Fibroblast of villous mesenchyme (primary cell): ENCODE data around the gene TPST1. TPM values are rescaled to one million over a fixed set of nuclear protein-coding genes. Genes with fewer than 3 reads are reported as not detected.

ENCODE experiments used
- DNase-seq: peaks from one replicate; pipeline ENCODE4 v3.0.0-alpha.2; 2010; ENCODE audit warnings: low read depth
- H3K4me3 ChIP-seq: 2 replicates; pipeline ENCODE4 v1.5.1; 2011; ENCODE audit warnings: low read depth, mild to moderate bottlenecking, low read length
- total RNA-seq: library from RNA; depleted of rRNA; stranded (reverse); fragments of >200 nt; gene quantifications from 2 replicates; pipeline ENCODE4 v1.2.3, GENCODE V29; 2012
- TF ChIP-seq, protein P1 (sequence below): IDR thresholded peaks from 2 replicates; pipeline ENCODE4 v1.5.1; 2012; ENCODE audit warnings: low read depth, mild to moderate bottlenecking, low read length; ENCODE audit not compliant: insufficient read depth

Gene TPST1
- total RNA-seq, 1 donor = 131 TPM

DNA sequence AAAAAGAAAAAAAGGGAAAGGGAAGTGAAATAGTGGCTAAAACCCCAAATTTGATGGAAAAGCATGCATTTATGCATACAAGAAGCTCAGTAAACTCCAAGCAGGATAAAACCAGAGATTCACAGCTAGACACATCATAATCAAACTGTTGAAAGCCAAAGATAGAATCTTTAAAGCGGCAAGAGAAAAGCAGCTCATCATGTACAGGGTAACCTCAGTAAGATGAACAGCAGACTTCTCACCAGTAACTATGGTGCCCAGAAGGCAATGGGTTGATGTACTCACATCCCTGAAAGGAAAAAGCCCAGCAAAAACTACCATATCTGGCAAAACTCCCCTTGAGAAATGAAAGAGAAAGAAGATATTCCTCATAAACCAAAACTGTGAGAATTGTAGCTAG lies 60.4 kb downstream of the TPST1 start:
- TF ChIP-seq, protein P1, sequence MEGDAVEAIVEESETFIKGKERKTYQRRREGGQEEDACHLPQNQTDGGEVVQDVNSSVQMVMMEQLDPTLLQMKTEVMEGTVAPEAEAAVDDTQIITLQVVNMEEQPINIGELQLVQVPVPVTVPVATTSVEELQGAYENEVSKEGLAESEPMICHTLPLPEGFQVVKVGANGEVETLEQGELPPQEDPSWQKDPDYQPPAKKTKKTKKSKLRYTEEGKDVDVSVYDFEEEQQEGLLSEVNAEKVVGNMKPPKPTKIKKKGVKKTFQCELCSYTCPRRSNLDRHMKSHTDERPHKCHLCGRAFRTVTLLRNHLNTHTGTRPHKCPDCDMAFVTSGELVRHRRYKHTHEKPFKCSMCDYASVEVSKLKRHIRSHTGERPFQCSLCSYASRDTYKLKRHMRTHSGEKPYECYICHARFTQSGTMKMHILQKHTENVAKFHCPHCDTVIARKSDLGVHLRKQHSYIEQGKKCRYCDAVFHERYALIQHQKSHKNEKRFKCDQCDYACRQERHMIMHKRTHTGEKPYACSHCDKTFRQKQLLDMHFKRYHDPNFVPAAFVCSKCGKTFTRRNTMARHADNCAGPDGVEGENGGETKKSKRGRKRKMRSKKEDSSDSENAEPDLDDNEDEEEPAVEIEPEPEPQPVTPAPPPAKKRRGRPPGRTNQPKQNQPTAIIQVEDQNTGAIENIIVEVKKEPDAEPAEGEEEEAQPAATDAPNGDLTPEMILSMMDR = no peak
- DNase-seq = peak; percentile 42
- no peak overlapping the region for H3K4me3 ChIP-seq

DNA sequence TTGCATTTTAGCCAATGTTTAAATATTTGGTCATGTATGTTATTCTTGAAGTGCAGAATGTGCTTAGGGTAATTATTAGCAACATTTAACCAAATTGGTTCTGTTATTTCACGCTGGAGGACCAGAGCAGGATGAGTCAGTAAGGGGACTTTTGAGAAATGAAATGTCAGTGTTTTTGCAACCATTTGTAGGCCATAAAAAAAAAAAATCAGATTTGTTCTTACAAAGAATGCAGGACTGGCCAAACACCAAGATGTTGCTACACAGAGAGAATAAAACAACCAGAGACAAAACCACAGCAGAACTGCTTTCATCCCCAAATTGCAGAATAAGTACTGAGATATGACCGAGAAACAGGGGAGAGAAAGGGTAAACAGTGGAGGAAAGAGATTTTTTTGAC lies 62.1 kb downstream of the TPST1 start:
- no peak overlapping the region for H3K4me3 ChIP-seq
- peak; percentile 97 for DNase-seq
- TF ChIP-seq, protein P1 = no peak

DNA sequence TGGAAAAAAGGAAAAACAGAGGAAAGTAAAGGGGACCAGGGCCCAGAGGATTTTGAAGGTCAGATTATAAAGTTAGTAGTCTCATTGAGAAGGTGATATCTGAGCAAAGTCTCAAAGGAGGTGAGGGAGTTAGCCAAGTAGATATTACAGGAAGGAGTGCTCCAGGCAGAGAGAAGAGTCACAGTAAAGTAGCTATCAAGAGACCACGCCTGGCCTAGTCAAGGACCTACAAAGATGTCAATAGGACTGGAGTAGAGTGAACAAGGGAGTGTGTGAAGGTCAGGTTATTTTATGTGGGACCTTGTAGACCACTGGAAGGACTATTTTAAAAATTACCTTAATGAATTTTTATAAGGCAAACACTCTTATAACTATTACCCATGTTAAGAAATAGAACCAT lies 64.8 kb downstream of the TPST1 start:
- no peak for DNase-seq
- H3K4me3 ChIP-seq = no peak overlapping the region
- TF ChIP-seq, protein P1 = no peak

DNA sequence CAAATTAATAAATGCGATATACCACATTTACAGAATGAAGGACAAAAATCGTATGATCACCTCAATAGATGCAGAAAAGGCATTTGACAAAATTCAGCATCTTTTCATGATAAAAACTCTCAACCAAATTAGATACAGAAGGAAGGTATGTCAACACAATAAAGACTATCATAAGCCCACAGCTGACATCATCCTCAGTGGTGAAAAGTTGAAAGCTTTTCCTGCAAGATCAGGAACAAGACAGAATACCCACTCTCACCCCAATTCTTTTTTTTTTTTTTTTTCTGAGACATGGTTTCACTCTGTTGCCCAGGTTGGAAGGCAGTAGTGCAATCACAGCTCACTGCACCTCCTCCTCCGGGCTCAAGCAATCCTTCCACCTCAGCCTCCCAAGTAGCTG lies 67.2 kb downstream of the TPST1 start:
- DNase-seq = no peak
- TF ChIP-seq, protein P1 = no peak

DNA sequence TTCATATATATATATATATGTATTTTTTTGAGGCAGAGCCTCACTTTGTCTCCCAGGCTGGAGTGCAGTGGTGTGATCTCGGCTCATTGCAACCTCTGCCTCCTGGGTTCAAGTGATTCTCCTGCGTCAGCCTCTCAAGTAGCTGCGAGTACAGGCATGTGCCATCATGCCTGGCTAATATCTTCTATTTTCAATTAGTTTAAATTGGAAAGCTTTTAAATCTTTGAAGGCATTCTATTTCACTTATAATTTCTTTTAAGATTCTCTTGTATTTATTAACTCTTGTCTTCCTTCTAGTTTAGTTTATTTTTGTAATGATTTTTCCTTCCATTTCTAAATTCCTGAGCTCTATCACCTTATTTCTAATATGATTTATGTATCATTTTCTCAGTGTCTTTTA lies 71.2 kb downstream of the TPST1 start:
- TF ChIP-seq, protein P1 = no peak
- no peak for DNase-seq
- no peak overlapping the region for H3K4me3 ChIP-seq

More for the DNA sequence above, 67.2 kb downstream of the TPST1 start:
- H3K4me3 ChIP-seq = no peak overlapping the region

DNA sequence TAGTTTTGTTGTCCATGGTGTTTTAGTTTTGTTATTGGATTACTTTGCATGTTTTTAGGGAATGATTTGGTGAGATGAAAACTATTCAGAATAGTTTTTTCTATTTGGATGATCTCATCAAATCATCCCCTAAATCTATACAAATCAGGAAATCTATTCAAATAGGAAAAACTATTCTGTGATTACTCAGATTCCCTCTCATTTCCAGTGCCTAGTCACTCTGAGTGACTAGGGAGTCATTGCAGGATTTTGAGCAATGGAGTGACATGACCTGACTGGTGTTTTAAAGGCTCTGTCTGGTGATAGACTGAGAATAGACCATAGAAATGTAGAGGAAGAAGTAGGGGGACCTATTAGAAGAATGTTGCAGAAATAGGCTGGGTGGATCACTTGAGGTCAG lies 72.4 kb downstream of the TPST1 start:
- H3K4me3 ChIP-seq = no peak overlapping the region
- no peak for DNase-seq

DNA sequence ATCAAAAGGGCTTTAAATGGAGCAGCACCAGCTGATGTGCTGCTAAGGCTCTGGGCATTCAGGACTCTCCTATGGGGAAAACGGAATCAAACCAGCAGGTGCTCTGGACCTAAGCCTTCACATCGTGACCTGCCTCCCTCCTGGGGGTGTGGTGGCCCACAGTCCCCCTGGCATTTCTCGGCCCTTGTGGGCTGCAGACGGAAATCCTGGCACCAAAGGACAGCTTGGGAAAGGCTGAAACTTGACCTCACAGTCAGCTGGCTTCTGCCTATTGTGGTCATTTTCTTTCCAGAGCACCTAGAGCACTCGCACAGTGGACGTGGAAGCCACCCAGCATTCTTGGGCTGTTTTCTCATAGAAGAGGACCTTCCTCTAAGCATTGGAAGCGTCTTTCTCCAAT lies 74.8 kb downstream of the TPST1 start:
- TF ChIP-seq, protein P1 = no peak
- DNase-seq = no peak
- H3K4me3 ChIP-seq = no peak overlapping the region

More for the DNA sequence above, 72.4 kb downstream of the TPST1 start:
- TF ChIP-seq, protein P1 = no peak
